HepG2 (cell line): ENCODE measurements around the gene DISP2. TPM values are rescaled to one million over a fixed set of nuclear protein-coding genes. Genes with fewer than 3 reads are reported as not detected.

Source experiments
- ATF7-NPFF ChIP-seq: sonication (generic); formaldehyde crosslinking; IDR thresholded peaks from 2 replicates; pipeline ENCODE4 v1.8.1; 2023; ENCODE audit warnings: mild to moderate bottlenecking, low read depth, missing genetic modification reagents, moderate library complexity
- EP300 ChIP-seq, 3 experiments: sonication (generic) in 1 of 3; formaldehyde crosslinking in 1 of 3; IDR thresholded peaks; 2 replicates each; pipeline versions ENCODE4 v1.5.1 to v1.6.1; 2011 to 2020; ENCODE audit warnings: low read depth in 2 of 3, low read length in 2 of 3, borderline replicate concordance in 1 of 3, improper control_type of control experiment in 1 of 3, mild to moderate bottlenecking in 1 of 3, missing genetic modification reagents in 1 of 3, moderate library complexity in 1 of 3
- FOXK1 ChIP-seq: sonication (generic); formaldehyde crosslinking; IDR thresholded peaks from 2 replicates; pipeline ENCODE4 v1.4.0; 2020; ENCODE audit warnings: low read depth, missing genetic modification reagents, borderline replicate concordance
- MBNL3 ChIP-seq: fragments of 250-450 bp; sonication (Bioruptor Pico); conservative IDR thresholded peaks from 2 replicates; pipeline ENCODE4 v1.8.0; 2022; ENCODE audit warnings: mild to moderate bottlenecking, inconsistent platforms
- NCOA1 ChIP-seq: sonication (generic); formaldehyde crosslinking; IDR thresholded peaks from 2 replicates; pipeline ENCODE4 v1.9.0; 2021; ENCODE audit warnings: missing genetic modification reagents
- NFE2L1 ChIP-seq: sonication (generic); formaldehyde crosslinking; IDR thresholded peaks from 2 replicates; pipeline ENCODE4 v1.4.0; 2020; ENCODE audit warnings: missing genetic modification reagents, mild to moderate bottlenecking, borderline replicate concordance
- STAG1 ChIP-seq: sonication (generic); formaldehyde crosslinking; IDR thresholded peaks from 2 replicates; pipeline ENCODE4 v1.4.0; 2020; ENCODE audit warnings: missing genetic modification reagents
- TBX3 ChIP-seq: fragments of 450-650 bp; IDR thresholded peaks from 2 replicates; pipeline ENCODE4 v1.6.1; 2017; ENCODE audit warnings: antibody characterized with exemption, mild to moderate bottlenecking, inconsistent platforms, borderline replicate concordance
- TMF1 ChIP-seq: sonication (generic); formaldehyde crosslinking; IDR thresholded peaks from 2 replicates; pipeline ENCODE4 v1.8.1; 2022; ENCODE audit warnings: low read depth, missing genetic modification reagents
- ZNF230 ChIP-seq: sonication (generic); formaldehyde crosslinking; IDR thresholded peaks from 2 replicates; pipeline ENCODE4 v1.4.0; 2020; ENCODE audit warnings: mild to moderate bottlenecking, missing genetic modification reagents
- ZNF552 ChIP-seq: sonication (generic); formaldehyde crosslinking; IDR thresholded peaks from 2 replicates; pipeline ENCODE4 v1.9.0; 2022; ENCODE audit warnings: missing genetic modification reagents, mild to moderate bottlenecking, borderline replicate concordance
- ZNF570 ChIP-seq: sonication (generic); formaldehyde crosslinking; IDR thresholded peaks from 2 replicates; pipeline ENCODE4 v1.4.0; 2020; ENCODE audit warnings: mild to moderate bottlenecking, missing genetic modification reagents, borderline replicate concordance
- ZNF619 ChIP-seq: sonication (generic); formaldehyde crosslinking; IDR thresholded peaks from 2 replicates; pipeline ENCODE4 v1.4.0; 2020; ENCODE audit warnings: mild to moderate bottlenecking, missing genetic modification reagents
- polyA plus RNA-seq, 8 experiments: library from polyadenylated mRNA; depleted of rRNA in 3 of 8; stranded (reverse) in 7 of 8; unstranded in 1 of 8; fragments of >200 nt; fragmentation: Illumina TruSeq in 4 of 8; extraction: Trizol in 4 of 8; gene quantifications; 2 replicates each; pipeline versions ENCODE4 v1.2.1 to v1.2.3, GENCODE V29; 2011 to 2016; ENCODE audit warnings: low read depth in 4 of 8, missing spikeins in 1 of 8, mixed read lengths in 1 of 8; ENCODE audit not compliant: insufficient read depth in 1 of 8
- total RNA-seq, 5 experiments: library from RNA; depleted of rRNA; stranded (reverse); fragments of >200 nt; fragmentation: Illumina TruSeq; extraction: Trizol; gene quantifications; 2 replicates each; pipeline ENCODE4 v1.2.3, GENCODE V29; 2016; ENCODE audit warnings: low read depth in 1 of 5
- TF ChIP-seq, protein P1 (sequence below): IDR thresholded peaks from 2 replicates; pipeline ENCODE4 v1.6.1; 2016
- TF ChIP-seq, protein P2 (sequence below): IDR thresholded peaks from 2 replicates; pipeline ENCODE4 v1.6.1; 2018; ENCODE audit warnings: missing genetic modification reagents, mild to moderate bottlenecking, missing compliant biosample characterization
- TF ChIP-seq, protein P3 (sequence below), 2 experiments: sonication (generic) in 1 of 2; formaldehyde crosslinking in 1 of 2; IDR thresholded peaks; 2 replicates each; pipeline versions ENCODE4 v1.4.0 to v1.6.1; 2018 to 2020; ENCODE audit warnings: missing genetic modification reagents in 2 of 2, borderline replicate concordance in 1 of 2, low read depth in 1 of 2, mild to moderate bottlenecking in 1 of 2, missing biosample characterization in 1 of 2
- TF ChIP-seq, protein P4 (sequence below): sonication (generic); formaldehyde crosslinking; IDR thresholded peaks from 2 replicates; pipeline ENCODE4 v1.4.0; 2020; ENCODE audit warnings: missing genetic modification reagents
- TF ChIP-seq, protein P5 (sequence below): sonication (generic); formaldehyde crosslinking; IDR thresholded peaks from 2 replicates; pipeline ENCODE4 v1.8.1; 2023; ENCODE audit warnings: mild to moderate bottlenecking, moderate library complexity, missing genetic modification reagents
- TF ChIP-seq, protein P6 (sequence below): IDR thresholded peaks from 2 replicates; pipeline ENCODE4 v1.6.1; 2012; ENCODE audit warnings: low read depth, low read length, improper control_type of control experiment

The DISP2 gene
- total and polyA plus RNA-seq, 2 of the 13 experiments (the other 11 are each of a cell fraction or from before 2014, with no cell fraction given) = 0.09 to 0.32 TPM

DNA sequence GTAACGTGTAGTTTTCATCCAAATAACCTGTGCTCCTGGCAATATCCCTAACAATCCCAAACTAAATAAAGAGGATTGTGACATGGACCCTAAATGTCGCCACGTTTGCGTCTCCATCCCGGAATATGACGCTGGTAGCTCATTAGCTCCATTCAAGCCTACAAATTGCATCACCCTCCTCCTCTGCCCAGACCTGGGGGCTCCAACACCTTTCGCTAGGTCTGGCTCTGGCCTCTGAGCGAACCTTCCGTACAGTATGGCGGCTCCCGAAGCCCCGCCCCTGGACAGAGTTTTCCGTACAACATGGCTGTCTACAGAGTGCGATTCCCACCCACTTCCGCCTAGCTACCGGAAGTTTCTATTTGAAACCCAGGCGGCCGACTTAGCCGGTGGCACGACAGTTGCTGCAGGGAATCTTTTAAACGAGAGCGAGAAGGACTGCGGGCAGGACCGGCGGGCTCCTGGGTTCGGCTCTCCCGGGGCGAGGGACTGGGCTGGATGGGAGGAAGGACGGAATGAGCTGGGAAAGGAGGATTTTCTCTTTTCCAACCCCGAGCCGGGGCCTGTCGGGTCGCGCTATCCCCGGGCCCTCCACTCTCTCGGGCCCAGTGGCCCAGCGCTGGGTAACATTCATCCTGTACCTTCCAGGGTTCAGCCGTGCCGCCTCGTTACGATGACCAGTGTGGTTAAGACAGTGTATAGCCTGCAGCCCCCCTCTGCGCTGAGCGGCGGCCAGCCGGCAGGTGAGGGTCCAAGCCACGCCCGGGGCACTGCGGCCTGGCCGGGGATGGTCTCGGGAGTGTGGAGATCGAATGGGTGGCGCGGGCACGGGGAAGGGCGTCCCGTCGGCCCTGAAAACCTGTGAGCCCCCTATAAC, 24.8 kb downstream of the DISP2 start, which contains the start of gene KNSTRN (continued):
- TF ChIP-seq ATF7-NPFF (no peak), MBNL3 (CRISPR knock-in tag) (no peak), ZNF230 (CRISPR knock-in tag) (no peak), TBX3 (no peak), EP300 (IDR thresholded peaks at IDR 0.05; ENCODE audit: low read depth in 2 of 2, low read length in 2 of 2) (0 out of 4 replicates have a peak, but pooled peaks of 1 of the 2 experiments have one; percentile 8), EP300 (CRISPR knock-in tag; IDR thresholded peaks at IDR 0.05; ENCODE audit: borderline replicate concordance) (no peak), ZNF570 (CRISPR knock-in tag) (no peak), STAG1 (CRISPR knock-in tag) (no peak), TMF1 (CRISPR knock-in tag) (peak; percentile 48; the same call in 1 of the 2 replicates), FOXK1 (CRISPR knock-in tag) (peak; percentile 86), NCOA1 (no peak), ZNF552 (no peak), ZNF619 (CRISPR knock-in tag) (no peak), NFE2L1 (CRISPR knock-in tag) (no peak)
- TF ChIP-seq, protein P1, sequence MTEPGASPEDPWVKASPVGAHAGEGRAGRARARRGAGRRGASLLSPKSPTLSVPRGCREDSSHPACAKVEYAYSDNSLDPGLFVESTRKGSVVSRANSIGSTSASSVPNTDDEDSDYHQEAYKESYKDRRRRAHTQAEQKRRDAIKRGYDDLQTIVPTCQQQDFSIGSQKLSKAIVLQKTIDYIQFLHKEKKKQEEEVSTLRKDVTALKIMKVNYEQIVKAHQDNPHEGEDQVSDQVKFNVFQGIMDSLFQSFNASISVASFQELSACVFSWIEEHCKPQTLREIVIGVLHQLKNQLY = no peak
- TF ChIP-seq, protein P2, sequence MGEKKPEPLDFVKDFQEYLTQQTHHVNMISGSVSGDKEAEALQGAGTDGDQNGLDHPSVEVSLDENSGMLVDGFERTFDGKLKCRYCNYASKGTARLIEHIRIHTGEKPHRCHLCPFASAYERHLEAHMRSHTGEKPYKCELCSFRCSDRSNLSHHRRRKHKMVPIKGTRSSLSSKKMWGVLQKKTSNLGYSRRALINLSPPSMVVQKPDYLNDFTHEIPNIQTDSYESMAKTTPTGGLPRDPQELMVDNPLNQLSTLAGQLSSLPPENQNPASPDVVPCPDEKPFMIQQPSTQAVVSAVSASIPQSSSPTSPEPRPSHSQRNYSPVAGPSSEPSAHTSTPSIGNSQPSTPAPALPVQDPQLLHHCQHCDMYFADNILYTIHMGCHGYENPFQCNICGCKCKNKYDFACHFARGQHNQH (CRISPR knock-in tag) = no peak
- TF ChIP-seq, protein P3, sequence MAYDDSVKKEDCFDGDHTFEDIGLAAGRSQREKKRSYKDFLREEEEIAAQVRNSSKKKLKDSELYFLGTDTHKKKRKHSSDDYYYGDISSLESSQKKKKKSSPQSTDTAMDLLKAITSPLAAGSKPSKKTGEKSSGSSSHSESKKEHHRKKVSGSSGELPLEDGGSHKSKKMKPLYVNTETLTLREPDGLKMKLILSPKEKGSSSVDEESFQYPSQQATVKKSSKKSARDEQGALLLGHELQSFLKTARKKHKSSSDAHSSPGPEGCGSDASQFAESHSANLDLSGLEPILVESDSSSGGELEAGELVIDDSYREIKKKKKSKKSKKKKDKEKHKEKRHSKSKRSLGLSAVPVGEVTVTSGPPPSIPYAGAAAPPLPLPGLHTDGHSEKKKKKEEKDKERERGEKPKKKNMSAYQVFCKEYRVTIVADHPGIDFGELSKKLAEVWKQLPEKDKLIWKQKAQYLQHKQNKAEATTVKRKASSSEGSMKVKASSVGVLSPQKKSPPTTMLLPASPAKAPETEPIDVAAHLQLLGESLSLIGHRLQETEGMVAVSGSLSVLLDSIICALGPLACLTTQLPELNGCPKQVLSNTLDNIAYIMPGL (CRISPR knock-in tag; IDR thresholded peaks at IDR 0.05; ENCODE audit: borderline replicate concordance in 1 of 2, low read depth in 1 of 2) = peak; percentile 44 to 70; a peak in 2 of 4 replicates
- TF ChIP-seq, protein P4, sequence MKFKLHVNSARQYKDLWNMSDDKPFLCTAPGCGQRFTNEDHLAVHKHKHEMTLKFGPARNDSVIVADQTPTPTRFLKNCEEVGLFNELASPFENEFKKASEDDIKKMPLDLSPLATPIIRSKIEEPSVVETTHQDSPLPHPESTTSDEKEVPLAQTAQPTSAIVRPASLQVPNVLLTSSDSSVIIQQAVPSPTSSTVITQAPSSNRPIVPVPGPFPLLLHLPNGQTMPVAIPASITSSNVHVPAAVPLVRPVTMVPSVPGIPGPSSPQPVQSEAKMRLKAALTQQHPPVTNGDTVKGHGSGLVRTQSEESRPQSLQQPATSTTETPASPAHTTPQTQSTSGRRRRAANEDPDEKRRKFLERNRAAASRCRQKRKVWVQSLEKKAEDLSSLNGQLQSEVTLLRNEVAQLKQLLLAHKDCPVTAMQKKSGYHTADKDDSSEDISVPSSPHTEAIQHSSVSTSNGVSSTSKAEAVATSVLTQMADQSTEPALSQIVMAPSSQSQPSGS = peak; percentile 17; the same call in 1 of the 2 replicates
- TF ChIP-seq, protein P5, sequence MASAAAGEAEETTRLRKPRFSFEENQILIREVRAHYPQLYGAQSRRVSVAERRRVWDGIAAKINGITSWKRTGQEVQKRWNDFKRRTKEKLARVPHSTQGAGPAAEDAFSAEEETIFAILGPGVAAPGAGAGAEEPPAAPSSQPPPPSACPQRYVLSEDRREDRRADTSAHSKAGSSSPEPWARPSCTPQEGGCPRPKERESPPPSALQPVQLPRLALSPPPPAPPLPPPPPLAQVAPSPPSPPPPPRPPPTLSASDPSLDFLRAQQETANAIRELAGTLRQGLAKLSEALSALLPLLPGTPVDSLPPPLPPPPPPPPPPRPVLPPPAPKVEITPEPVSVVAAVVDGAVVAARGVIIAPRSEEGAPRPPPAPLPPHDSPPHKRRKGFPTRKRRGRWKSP (CRISPR knock-in tag) = peak; percentile 76; the same call in 1 of the 2 replicates
- TF ChIP-seq, protein P6, sequence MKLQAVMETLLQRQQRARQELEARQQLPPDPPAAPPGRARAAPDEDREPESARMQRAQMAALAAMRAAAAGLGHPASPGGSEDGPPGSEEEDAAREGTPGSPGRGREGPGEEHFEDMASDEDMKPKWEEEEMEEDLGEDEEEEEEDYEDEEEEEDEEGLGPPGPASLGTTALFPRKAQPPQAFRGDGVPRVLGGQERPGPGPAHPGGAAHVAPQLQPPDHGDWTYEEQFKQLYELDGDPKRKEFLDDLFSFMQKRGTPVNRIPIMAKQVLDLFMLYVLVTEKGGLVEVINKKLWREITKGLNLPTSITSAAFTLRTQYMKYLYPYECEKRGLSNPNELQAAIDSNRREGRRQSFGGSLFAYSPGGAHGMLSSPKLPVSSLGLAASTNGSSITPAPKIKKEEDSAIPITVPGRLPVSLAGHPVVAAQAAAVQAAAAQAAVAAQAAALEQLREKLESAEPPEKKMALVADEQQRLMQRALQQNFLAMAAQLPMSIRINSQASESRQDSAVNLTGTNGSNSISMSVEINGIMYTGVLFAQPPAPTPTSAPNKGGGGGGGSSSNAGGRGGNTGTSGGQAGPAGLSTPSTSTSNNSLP = no peak
